GM19438 (cell line): ENCODE data around the gene SPDYE16.
"Not testable (repeated sequence)": the region's sequence is repeated elsewhere in the genome, so short reads cannot be mapped to it uniquely, and the experiment has no call there.

Experiments
- ATAC-seq: cut with Tn5 transposase; IDR thresholded peaks from one replicate; pipeline ENCODE4 v1.9.1; 2021; ENCODE audit warnings: low read depth; ENCODE audit not compliant: unreplicated experiment

The SPDYE16 gene

GRCh38 chr7:76505168-76506080 lies 37.7 kb downstream of the SPDYE16 start:
- ATAC-seq: no peak

- not testable (repeated sequence) for ATAC-seq
These were observed 38.5 kb downstream of the SPDYE16 start for GRCh38 chr7:76504351-76505167.

GRCh38 chr7:76503244-76503643 lies 39.9 kb downstream of the SPDYE16 start:
- not testable (repeated sequence) for ATAC-seq

- not testable (repeated sequence) for ATAC-seq
These were observed 40.3 kb downstream of the SPDYE16 start for GRCh38 chr7:76502836-76503235.

- not testable (repeated sequence) for ATAC-seq
These were observed 40.9 kb downstream of the SPDYE16 start for GRCh38 chr7:76502224-76502623.

- ATAC-seq: not testable (repeated sequence)
These were observed 43.2 kb downstream of the SPDYE16 start for GRCh38 chr7:76499924-76500241.

- not testable (repeated sequence) for ATAC-seq
These were observed 43.7 kb downstream of the SPDYE16 start for GRCh38 chr7:76499201-76499923.

- ATAC-seq: not testable (repeated sequence)
These were observed 44.4 kb downstream of the SPDYE16 start for GRCh38 chr7:76498583-76499200.

GRCh38 chr7:76497918-76498582 lies 45.0 kb downstream of the SPDYE16 start:
- not testable (repeated sequence) for ATAC-seq

GRCh38 chr7:76495717-76496116 lies 47.4 kb downstream of the SPDYE16 start:
- not testable (repeated sequence) for ATAC-seq

- ATAC-seq: not testable (repeated sequence)
These were observed 51.0 kb downstream of the SPDYE16 start for GRCh38 chr7:76492139-76492538.

- not testable (repeated sequence) for ATAC-seq
These were observed 55.1 kb downstream of the SPDYE16 start for GRCh38 chr7:76487969-76488368.

- peak; percentile 98 for ATAC-seq
These were observed 56.5 kb downstream of the SPDYE16 start for GRCh38 chr7:76486618-76487017.

- peak; percentile 14 for ATAC-seq
These were observed 57.1 kb downstream of the SPDYE16 start for GRCh38 chr7:76485822-76486610.

GRCh38 chr7:76484456-76484855 lies 58.6 kb downstream of the SPDYE16 start:
- ATAC-seq: not testable (repeated sequence)

- ATAC-seq: not testable (repeated sequence)
These were observed 60.0 kb downstream of the SPDYE16 start for GRCh38 chr7:76483081-76483480.

GRCh38 chr7:76482660-76483059 lies 60.4 kb downstream of the SPDYE16 start:
- ATAC-seq: not testable (repeated sequence)
